LNCaP clone FGC (cell line): ENCODE data around the gene PWWP2B.
A peak's percentile ranks its signal among the peaks of the same experiment; 100 is the strongest.
"Not testable (repeated sequence)": the region's sequence is repeated elsewhere in the genome, so short reads cannot be mapped to it uniquely, and the experiment has no call there.

Source experiments
- DNase-seq: peaks from one replicate; pipeline ENCODE4 v3.0.0-alpha.2; 2011; ENCODE audit warnings: low read depth
- H3K4me3 ChIP-seq: 2 replicates; pipeline ENCODE4 v1.5.1; 2011; ENCODE audit warnings: mild to moderate bottlenecking, low read depth, low read length, control low read depth
- CTCF ChIP-seq: IDR thresholded peaks from 2 replicates; pipeline ENCODE4 v1.5.1; 2012; ENCODE audit warnings: mild to moderate bottlenecking; ENCODE audit not compliant: control insufficient read depth, insufficient read depth; ENCODE audit errors: extremely low read depth

PWWP2B gene

GRCh38 chr10:132352462-132353308 is 44.3 kb upstream of the PWWP2B start:
- H3K4me3 ChIP-seq, DNase-seq: not testable (repeated sequence)
- TF ChIP-seq CTCF = peak; percentile 96

- no peak for TF ChIP-seq CTCF
- DNase-seq = no peak
Measured at GRCh38 chr10:132353456-132354355, 43.3 kb upstream of the PWWP2B start.

DNA sequence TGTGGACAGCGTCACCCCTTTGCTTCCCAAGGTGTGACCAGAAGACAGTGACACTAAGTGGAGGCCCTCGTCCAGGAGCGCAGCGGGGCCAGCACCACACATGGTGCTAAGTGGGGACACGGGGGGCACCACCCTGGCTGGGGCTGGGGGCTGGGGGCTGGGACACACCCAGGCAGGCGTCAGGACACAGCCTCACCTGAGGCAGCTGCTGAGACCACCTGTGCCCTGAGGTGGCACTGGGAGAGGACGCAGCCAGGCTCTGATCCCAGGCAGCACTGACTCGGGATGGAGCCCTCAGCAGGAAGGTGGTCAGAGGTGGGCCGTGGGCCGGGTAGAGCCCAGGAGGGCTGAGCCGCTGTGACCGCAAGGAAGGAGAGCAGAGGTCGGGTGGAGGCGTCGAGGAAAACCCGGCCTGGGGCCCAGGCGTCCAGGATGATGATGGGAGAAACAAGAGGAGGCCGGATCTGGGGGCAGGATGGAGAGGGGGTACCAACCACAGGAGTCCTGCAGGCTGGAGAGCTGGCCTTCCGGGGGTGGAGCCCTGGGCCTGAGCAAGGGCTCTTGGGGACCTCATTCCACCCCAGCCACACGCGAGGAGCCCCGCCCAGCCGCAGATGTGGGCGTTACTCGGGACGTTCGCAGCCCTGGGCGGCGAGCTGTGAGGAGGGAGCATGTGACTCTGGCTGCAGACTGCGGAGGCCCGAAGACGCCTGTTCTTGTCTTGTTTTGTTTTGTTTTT is 42.5 kb upstream of the PWWP2B start:
- TF ChIP-seq CTCF = no peak
- DNase-seq = no peak

More at GRCh38 chr10:132353456-132354355, 43.3 kb upstream of the PWWP2B start:
- H3K4me3 ChIP-seq = no peak overlapping the region

GRCh38 chr10:132355297-132355696 is 41.7 kb upstream of the PWWP2B start:
- H3K4me3 ChIP-seq = no peak overlapping the region
- TF ChIP-seq CTCF = no peak
- no peak for DNase-seq

More for the DNA sequence above, 42.5 kb upstream of the PWWP2B start:
- H3K4me3 ChIP-seq = no peak overlapping the region

- DNase-seq = no peak
- TF ChIP-seq CTCF = no peak
- H3K4me3 ChIP-seq = no peak overlapping the region
Measured at GRCh38 chr10:132355754-132356153, 41.2 kb upstream of the PWWP2B start.

- no peak for TF ChIP-seq CTCF
- H3K4me3 ChIP-seq = no peak overlapping the region
- DNase-seq = no peak
Measured at GRCh38 chr10:132356621-132357195, 40.3 kb upstream of the PWWP2B start.
